Karpas-422 (cell line): ENCODE measurements around the gene PEX19. TPM values are rescaled to one million over a fixed set of nuclear protein-coding genes. Genes with fewer than 3 reads are reported as not detected.

ENCODE experiments used
- DNase-seq: peaks from one replicate; pipeline ENCODE4 v3.0.0-alpha.2; 2015
- H2AFZ ChIP-seq: fragments of 200-600 bp; sonication (generic); 2 replicates; pipeline ENCODE4 v1.6.1; 2014; ENCODE audit warnings: antibody characterized with exemption, low read length, mixed read lengths
- H3K27ac ChIP-seq: fragments of 200-600 bp; sonication (generic); 2 replicates; pipeline ENCODE4 v1.5.1; 2014; ENCODE audit warnings: mild to moderate bottlenecking, low read length, moderate library complexity
- H3K27me3 ChIP-seq: fragments of 200-600 bp; sonication (generic); 2 replicates; pipeline ENCODE4 v1.6.1; 2014; ENCODE audit warnings: low read length, mixed read lengths
- H3K36me3 ChIP-seq: fragments of 200-600 bp; sonication (generic); 2 replicates; pipeline ENCODE4 v1.6.1; 2014; ENCODE audit warnings: low read length, mixed read lengths; ENCODE audit not compliant: insufficient read depth
- H3K4me1 ChIP-seq: fragments of 200-600 bp; sonication (generic); 2 replicates; pipeline ENCODE4 v1.6.1; 2014; ENCODE audit warnings: mild to moderate bottlenecking, low read length, mixed read lengths
- H3K4me2 ChIP-seq: fragments of 200-600 bp; sonication (generic); 2 replicates; pipeline ENCODE4 v1.6.1; 2014; ENCODE audit warnings: low read length, low read depth, mild to moderate bottlenecking; ENCODE audit not compliant: poor library complexity, severe bottlenecking
- H3K4me3 ChIP-seq: fragments of 200-600 bp; sonication (generic); 2 replicates; pipeline ENCODE4 v1.5.1; 2014; ENCODE audit warnings: mild to moderate bottlenecking, antibody characterized with exemption, low read length, mixed read lengths
- H3K79me2 ChIP-seq: fragments of 200-600 bp; sonication (generic); 2 replicates; pipeline ENCODE4 v1.6.1; 2014; ENCODE audit warnings: mild to moderate bottlenecking, low read length, mixed read lengths
- H3K9ac ChIP-seq: fragments of 200-600 bp; sonication (generic); 2 replicates; pipeline ENCODE4 v1.6.0; 2014; ENCODE audit warnings: low read length
- H3K9me2 ChIP-seq: fragments of 200-600 bp; sonication (generic), shearing (Covaris generic); replicated peaks from 2 replicates; pipeline ENCODE4 v1.6.0; 2014; ENCODE audit warnings: mild to moderate bottlenecking, low read length, moderate library complexity; ENCODE audit not compliant: insufficient read depth
- H3K9me3 ChIP-seq: fragments of 300-700, 200-600 bp; sonication (generic); 2 replicates; pipeline ENCODE4 v1.6.1; 2014; ENCODE audit warnings: low read length, mixed read lengths
- H4K20me1 ChIP-seq: fragments of 200-600 bp; sonication (generic); 2 replicates; pipeline ENCODE4 v1.6.1; 2014; ENCODE audit warnings: mild to moderate bottlenecking, antibody characterized with exemption, low read length, low read depth; ENCODE audit not compliant: insufficient read depth
- total RNA-seq: library from RNA; depleted of rRNA; stranded (reverse); fragments of >200 nt; shearing (Covaris generic); gene quantifications from 2 replicates; pipeline ENCODE4 v1.2.3, GENCODE V29; 2014; ENCODE audit warnings: low replicate concordance

The PEX19 gene
- total RNA-seq, 1 experiment from 2014 or later, result 29.3 TPM

GRCh38 chr1:160239582-160240299, 45.2 kb downstream of the PEX19 start:
- no peak overlapping the region for H3K4me2 ChIP-seq
- no peaks in the 10 kb centered on the region for H3K9me3 ChIP-seq
- H3K4me1 ChIP-seq, result no peaks in the 10 kb centered on the region
- no peak overlapping the region for H2AFZ ChIP-seq
- DNase-seq, result no peak
- H3K79me2 ChIP-seq, result peaks cover 37% of the 10 kb centered on the region
- no peaks in the 10 kb centered on the region for H4K20me1 ChIP-seq
- peaks cover 60% of the 10 kb centered on the region for H3K36me3 ChIP-seq
- no peak overlapping the region for H3K27ac ChIP-seq
- H3K4me3 ChIP-seq, result no peak overlapping the region
- H3K9me2 ChIP-seq, result no peaks in the 10 kb centered on the region
- no peaks in the 10 kb centered on the region for H3K27me3 ChIP-seq
- no peak overlapping the region for H3K9ac ChIP-seq

- Histone ChIP-seq H3K4me3 (no peak overlapping the region), H2AFZ (no peak overlapping the region), H3K36me3 (peaks cover 59% of the 10 kb centered on the region), H3K4me2 (no peak overlapping the region), H3K27ac (no peak overlapping the region), H3K27me3 (no peaks in the 10 kb centered on the region), H3K9me2 (no peaks in the 10 kb centered on the region), H3K79me2 (peaks cover 35% of the 10 kb centered on the region), H3K4me1 (no peaks in the 10 kb centered on the region), H3K9ac (no peak overlapping the region), H3K9me3 (no peaks in the 10 kb centered on the region), H4K20me1 (no peaks in the 10 kb centered on the region)
- no peak for DNase-seq
Measured at GRCh38 chr1:160238408-160238807, 46.5 kb downstream of the PEX19 start.

GRCh38 chr1:160237558-160237957, 47.4 kb downstream of the PEX19 start:
- H3K27ac ChIP-seq, result no peak overlapping the region
- H3K36me3 ChIP-seq, result peaks cover 57% of the 10 kb centered on the region
- no peaks in the 10 kb centered on the region for H3K9me2 ChIP-seq

DNA sequence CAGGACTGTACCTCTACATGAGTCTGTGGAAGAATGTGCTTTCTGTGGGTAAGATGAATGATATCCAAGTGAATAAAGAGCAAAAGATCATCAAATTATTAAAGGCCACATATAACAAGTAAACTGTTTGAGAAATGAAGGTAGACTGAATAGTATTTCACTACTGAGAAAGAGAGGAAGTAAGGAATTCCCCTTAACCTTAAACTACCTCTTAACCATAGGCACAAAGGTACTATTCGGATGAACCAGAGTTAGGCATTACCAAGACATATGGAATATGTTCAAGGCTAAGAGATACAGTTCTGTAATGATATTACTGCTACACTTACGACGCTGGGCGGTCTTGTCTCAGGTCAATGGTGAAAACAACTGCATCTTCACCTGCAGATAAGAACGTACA, 48.1 kb downstream of the PEX19 start:
- Histone ChIP-seq H2AFZ (no peak overlapping the region), H3K4me3 (no peak overlapping the region), H3K27me3 (no peaks in the 10 kb centered on the region), H3K36me3 (peaks cover 56% of the 10 kb centered on the region), H3K9me3 (no peaks in the 10 kb centered on the region), H3K79me2 (peaks cover 26% of the 10 kb centered on the region), H3K9me2 (no peaks in the 10 kb centered on the region), H3K4me1 (no peaks in the 10 kb centered on the region), H4K20me1 (no peaks in the 10 kb centered on the region), H3K4me2 (no peak overlapping the region), H3K27ac (no peak overlapping the region), H3K9ac (no peak overlapping the region)
- DNase-seq, result no peak

More at GRCh38 chr1:160237558-160237957, 47.4 kb downstream of the PEX19 start:
- Histone ChIP-seq H4K20me1 (no peaks in the 10 kb centered on the region), H3K4me3 (no peak overlapping the region), H3K79me2 (peaks cover 31% of the 10 kb centered on the region), H3K4me2 (no peak overlapping the region), H3K27me3 (no peaks in the 10 kb centered on the region), H3K4me1 (no peaks in the 10 kb centered on the region), H3K9ac (no peak overlapping the region), H3K9me3 (no peaks in the 10 kb centered on the region), H2AFZ (no peak overlapping the region)
- no peak for DNase-seq

DNA sequence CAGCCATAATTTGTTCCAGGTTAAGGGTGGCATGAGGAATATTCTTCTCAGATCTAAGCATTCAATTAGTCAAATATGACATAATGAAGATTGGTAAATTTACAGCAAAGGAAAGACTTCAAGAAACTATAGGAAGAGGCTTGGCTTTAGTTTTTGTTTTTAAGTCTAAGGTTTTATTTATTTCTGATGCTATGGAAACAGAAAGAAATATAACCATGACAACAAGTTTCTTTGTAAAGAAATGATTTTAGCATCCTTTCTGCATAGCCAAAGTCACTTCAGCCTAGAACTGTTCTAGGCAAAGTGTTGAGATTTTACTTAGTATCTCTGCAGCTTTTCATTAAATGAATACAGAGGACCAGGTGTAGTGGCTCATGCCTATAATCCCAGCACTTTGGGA, 52.0 kb downstream of the PEX19 start:
- Histone ChIP-seq H3K27me3 (no peaks in the 10 kb centered on the region), H3K9me3 (no peaks in the 10 kb centered on the region), H3K79me2 (peaks cover 15% of the 10 kb centered on the region), H3K9me2 (no peaks in the 10 kb centered on the region), H2AFZ (no peak overlapping the region), H3K9ac (no peak overlapping the region), H3K27ac (no peak overlapping the region), H3K36me3 (peaks cover 56% of the 10 kb centered on the region), H4K20me1 (no peaks in the 10 kb centered on the region), H3K4me3 (no peak overlapping the region), H3K4me1 (no peaks in the 10 kb centered on the region), H3K4me2 (no peak overlapping the region)
- no peak for DNase-seq

DNA sequence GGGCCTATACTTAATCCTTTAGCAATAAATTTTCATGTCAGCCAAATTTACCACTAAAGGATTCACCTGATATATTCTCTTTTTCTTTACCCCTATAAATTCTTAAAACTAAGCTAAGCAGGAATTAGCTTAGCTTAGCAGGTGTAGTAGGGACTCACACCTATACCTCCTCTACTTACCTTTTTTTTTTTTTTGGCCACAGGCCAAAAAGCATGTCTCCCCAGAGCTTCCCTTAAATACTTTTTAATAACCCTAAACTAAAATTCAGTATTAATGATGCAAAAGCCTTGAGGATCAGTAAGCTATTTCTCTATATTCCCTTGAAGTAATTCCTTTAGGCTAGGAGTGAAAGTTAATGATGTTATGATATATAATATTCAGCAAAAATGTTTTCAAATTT, 56.5 kb downstream of the PEX19 start:
- Histone ChIP-seq H3K9me2 (no peaks in the 10 kb centered on the region), H3K4me2 (no peak overlapping the region), H3K27me3 (no peaks in the 10 kb centered on the region), H3K79me2 (peaks cover 2% of the 10 kb centered on the region; the same call in 1 of the 2 replicates), H4K20me1 (no peaks in the 10 kb centered on the region), H3K9ac (no peak overlapping the region), H3K4me3 (no peak overlapping the region), H3K4me1 (no peaks in the 10 kb centered on the region), H3K27ac (no peak overlapping the region), H3K36me3 (peaks cover 38% of the 10 kb centered on the region; the same call in 1 of the 2 replicates), H3K9me3 (no peaks in the 10 kb centered on the region), H2AFZ (no peak overlapping the region)
- no peak for DNase-seq

DNA sequence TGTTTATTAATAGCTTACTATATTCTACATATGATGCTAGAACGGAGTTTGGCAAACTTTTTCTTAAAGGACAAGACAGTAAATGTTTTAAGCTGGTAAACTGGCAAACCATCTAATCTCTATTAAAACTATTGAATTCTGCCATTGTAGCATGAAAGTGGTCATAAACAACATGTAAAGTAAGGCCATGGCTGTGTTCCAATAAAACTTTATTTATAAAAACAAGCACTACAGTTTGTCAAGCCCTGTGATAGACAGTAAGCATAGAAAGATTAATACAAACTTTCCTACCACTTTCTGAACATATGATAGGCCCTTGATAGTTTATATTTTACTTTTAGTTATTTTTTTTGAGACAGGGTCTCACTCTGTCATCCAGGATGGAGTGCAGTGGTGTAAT, 57.4 kb downstream of the PEX19 start:
- Histone ChIP-seq H3K27me3 (no peaks in the 10 kb centered on the region), H2AFZ (no peak overlapping the region), H3K9me2 (no peaks in the 10 kb centered on the region), H3K4me1 (no peaks in the 10 kb centered on the region), H3K79me2 (no peaks in the 10 kb centered on the region; the same call in 1 of the 2 replicates), H3K9ac (no peak overlapping the region), H4K20me1 (no peaks in the 10 kb centered on the region), H3K27ac (no peak overlapping the region), H3K36me3 (peaks cover 40% of the 10 kb centered on the region; the same call in 1 of the 2 replicates), H3K4me3 (no peak overlapping the region), H3K9me3 (no peaks in the 10 kb centered on the region), H3K4me2 (no peak overlapping the region)
- DNase-seq, result no peak

DNA sequence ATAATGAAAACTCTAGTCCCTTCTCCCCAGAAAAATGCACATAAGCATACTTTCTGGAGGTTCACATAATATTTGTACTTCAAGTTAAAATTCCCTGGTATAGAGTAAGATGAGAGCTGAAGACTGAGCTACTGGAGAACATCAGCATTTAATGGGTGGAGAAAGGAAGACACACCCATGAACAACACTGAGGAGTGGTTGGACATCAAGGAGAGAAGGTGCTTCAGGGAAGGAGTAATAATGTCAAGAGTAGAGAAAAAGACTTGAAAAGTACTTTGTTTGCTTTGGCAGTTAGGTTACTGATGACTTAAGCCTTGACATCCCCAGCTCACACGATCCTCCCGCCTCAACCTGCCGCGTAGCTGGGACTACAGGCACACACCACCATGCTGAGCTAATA, 57.9 kb downstream of the PEX19 start:
- Histone ChIP-seq H3K4me3 (no peak overlapping the region), H3K27ac (no peak overlapping the region), H3K27me3 (no peaks in the 10 kb centered on the region), H3K9ac (no peak overlapping the region), H3K9me3 (no peaks in the 10 kb centered on the region), H3K9me2 (no peaks in the 10 kb centered on the region), H3K4me2 (no peak overlapping the region), H3K4me1 (no peaks in the 10 kb centered on the region), H2AFZ (no peak overlapping the region), H4K20me1 (no peaks in the 10 kb centered on the region), H3K36me3 (peaks cover 45% of the 10 kb centered on the region; the same call in 1 of the 2 replicates), H3K79me2 (no peaks in the 10 kb centered on the region; the same call in 1 of the 2 replicates)
- no peak for DNase-seq
